HG03045 (cell line): Measurements from ENCODE around the gene TRAPPC10.

Experiments used
- ATAC-seq: cut with Tn5 transposase; IDR thresholded peaks from one replicate; pipeline ENCODE4 v1.9.1; 2021; ENCODE audit warnings: mild to moderate bottlenecking, moderate library complexity; ENCODE audit not compliant: unreplicated experiment

Gene TRAPPC10

DNA sequence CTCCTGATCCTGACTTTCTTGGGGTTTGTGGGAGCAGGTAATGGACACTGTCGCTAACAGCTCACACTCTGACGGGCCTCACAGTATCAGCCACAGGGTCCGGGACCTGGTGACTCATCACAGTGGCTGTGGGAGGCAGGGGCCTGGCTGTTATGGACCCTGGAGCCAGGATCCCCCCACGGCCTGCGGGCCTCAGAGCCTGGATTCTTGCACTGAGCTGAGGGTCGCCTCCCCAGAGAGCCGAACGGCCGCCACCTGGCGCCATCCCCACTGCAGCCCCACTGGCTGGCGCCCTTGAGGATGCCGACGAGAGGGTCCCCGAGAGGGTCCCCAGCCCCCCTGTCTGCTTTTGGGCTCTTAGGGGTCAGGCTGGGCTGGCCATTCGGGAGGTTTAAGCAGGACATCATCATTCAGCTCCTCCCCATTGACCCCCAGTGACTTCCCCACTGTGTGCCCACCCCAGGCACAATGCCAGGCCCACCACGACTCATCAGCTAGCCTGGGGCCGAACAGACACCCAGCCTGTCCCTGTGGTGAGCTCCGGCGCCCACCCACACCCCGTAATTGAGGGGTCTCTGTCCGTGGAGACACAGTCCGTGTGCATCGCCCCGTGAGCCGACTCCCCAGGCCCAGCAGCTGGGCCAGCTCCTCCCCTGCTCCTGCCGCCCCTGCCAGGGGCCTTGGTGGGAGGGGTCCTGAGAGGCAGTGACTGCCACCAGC is 30.8 kb upstream of the TRAPPC10 start:
- no peak for ATAC-seq

GRCh38 chr21:43981871-43982210 is 30.3 kb upstream of the TRAPPC10 start:
- ATAC-seq, result no peak

GRCh38 chr21:43982489-43983078 is 29.5 kb upstream of the TRAPPC10 start:
- no peak for ATAC-seq

- no peak for ATAC-seq
Observed at GRCh38 chr21:43983390-43983789, 28.7 kb upstream of the TRAPPC10 start.

DNA sequence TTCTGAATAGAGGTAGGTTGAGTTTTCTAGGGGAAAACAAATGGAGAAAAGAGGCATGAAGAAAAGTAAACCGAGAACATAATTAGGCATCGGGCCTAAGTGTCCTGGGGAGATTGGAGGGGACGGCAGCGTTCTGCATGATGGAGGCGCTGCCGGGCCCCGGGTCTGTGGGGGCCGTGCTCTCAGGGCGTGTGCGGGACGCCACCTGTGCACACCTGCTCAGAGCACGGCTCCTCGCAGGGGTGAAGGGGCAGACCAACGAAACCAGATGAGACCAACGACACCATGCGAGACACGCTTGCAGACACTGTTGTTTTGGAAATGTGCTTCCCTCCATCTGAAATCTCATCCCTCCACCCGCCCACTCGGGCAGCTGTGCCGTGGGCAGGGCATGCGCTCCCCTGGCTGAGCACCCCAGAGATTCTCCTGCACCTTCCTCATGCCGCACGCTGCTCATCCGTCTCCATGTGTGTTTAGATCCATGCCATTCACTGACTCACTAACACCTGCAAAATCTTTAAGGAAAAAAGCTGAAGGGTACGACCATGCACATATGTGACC is 28.2 kb upstream of the TRAPPC10 start:
- no peak for ATAC-seq

- no peak for ATAC-seq
Observed at GRCh38 chr21:43984905-43985689, 27.0 kb upstream of the TRAPPC10 start.

- ATAC-seq, result no peak
Observed at GRCh38 chr21:43985690-43986251, 26.3 kb upstream of the TRAPPC10 start.

- no peak for ATAC-seq
Observed at GRCh38 chr21:43986544-43987451, 25.3 kb upstream of the TRAPPC10 start.

DNA sequence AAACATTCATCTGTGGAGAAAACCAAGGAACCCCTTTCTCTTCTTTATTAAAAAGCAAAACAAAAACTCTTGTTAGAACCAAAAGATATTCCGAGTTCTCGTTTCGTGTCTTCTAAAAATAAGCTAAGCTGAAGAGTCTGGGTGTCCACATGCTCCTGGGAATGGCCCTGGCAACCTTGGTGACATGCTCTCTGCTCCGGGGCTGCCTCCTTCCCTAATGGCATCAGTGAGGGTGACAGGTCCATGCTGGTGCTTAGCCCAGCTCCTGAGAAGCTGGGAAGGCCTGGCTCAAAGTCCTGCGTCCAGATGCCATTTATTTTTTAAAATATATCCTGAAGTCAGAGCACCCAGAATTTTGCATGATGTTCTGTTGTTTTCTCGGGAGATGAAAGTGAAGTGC is 24.6 kb upstream of the TRAPPC10 start:
- no peak for ATAC-seq

GRCh38 chr21:43988016-43988415 is 24.1 kb upstream of the TRAPPC10 start:
- no peak for ATAC-seq

- ATAC-seq, result no peak
Observed at GRCh38 chr21:43988506-43989230, 23.4 kb upstream of the TRAPPC10 start.

DNA sequence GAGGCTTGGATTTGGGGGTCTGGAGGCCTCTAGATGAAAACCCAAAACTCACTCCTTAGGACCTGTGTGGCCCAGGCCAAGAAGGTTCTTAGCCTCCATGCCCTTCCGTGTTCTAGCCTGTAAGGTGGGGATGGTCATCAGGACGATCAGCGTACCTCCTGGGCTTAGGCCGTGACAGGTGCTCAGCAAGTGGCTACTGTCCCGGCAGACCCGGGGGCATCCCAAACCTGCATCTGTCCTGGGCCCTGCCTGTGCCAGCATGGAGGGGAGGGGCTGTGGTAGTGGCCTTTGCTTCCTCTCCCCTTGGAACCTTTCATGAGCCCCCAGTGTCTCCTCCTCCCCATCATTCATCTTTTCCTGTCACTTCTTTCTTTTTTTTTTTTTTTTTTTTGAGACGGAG is 22.7 kb upstream of the TRAPPC10 start:
- ATAC-seq, result no peak

DNA sequence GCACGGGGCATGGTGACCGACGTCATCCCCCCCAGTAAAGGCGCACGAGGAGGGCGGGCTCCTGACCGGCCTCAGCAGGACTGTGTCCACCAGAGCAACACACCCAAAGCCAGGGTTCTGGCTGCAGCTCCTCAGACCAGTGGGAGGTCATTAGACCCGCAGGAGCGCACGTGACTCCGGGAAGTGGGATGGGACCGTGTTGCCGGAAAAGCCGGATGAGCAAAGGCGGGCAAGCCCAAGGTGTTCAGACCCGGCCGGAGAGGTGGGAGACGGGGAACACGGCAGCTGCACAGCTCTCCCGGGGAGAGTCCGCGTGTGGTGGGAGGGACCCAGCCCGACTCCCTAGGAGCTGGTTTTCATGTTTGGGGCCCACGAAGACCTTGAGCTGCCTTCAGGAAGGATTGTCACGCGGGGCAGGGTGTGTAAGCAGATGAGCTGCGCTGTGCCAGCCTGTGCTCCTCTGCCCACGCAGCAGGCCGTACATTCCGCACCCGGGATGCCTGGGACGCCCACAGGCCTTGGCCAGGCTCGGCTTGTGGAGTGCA is 20.6 kb upstream of the TRAPPC10 start:
- no peak for ATAC-seq

GRCh38 chr21:43992121-43992520 is 20.0 kb upstream of the TRAPPC10 start:
- no peak for ATAC-seq

- no peak for ATAC-seq
Observed at GRCh38 chr21:43993420-43993934, 18.6 kb upstream of the TRAPPC10 start.

GRCh38 chr21:43994085-43994484 is 18.0 kb upstream of the TRAPPC10 start:
- no peak for ATAC-seq

- ATAC-seq, result no peak
Observed at GRCh38 chr21:43994646-43995045, 17.5 kb upstream of the TRAPPC10 start.

- ATAC-seq, result no peak
Observed at GRCh38 chr21:43995521-43996105, 16.5 kb upstream of the TRAPPC10 start.
